HEK293 (cell line): ENCODE results near the gene KLRF1.

Experiments
- CTCF ChIA-PET: fragments of 350-600 bp; formaldehyde crosslinking; extraction: SDS; loops from one replicate; lab custom pipeline; 2021; ENCODE audit warnings: antibody characterized with exemption; lab: Yijun Ruan, JAX
- POLR2A ChIA-PET: fragments of 300-600 bp; formaldehyde crosslinking; extraction: SDS; loops from one replicate; lab custom pipeline; 2020; ENCODE audit warnings: antibody characterized with exemption, inconsistent platforms; lab: Yijun Ruan, JAX
- H3K27ac ChIP-seq: fragments of 200-500 bp; sonication (Bioruptor generic); 2 replicates; pipeline ENCODE4 v1.5.1; 2014; ENCODE audit warnings: low read depth, low read length, control low read depth, inconsistent platforms; ENCODE audit errors: extremely low read depth
- H3K36me3 ChIP-seq, 2 experiments: fragments of 200-500 bp in 1 of 2; sonication (Bioruptor generic) in 1 of 2; 1 replicate in 1 of 2; 2 replicates in 1 of 2; pipeline ENCODE4 v1.5.1; 2014 to 2017; ENCODE audit warnings: inconsistent platforms in 2 of 2, low read length in 2 of 2; ENCODE audit not compliant: control insufficient read depth in 2 of 2, insufficient read depth in 1 of 2
- H3K4me1 ChIP-seq: fragments of 200-500 bp; sonication (Bioruptor generic); 2 replicates; pipeline ENCODE4 v1.5.1; 2014; ENCODE audit warnings: mild to moderate bottlenecking, low read length, inconsistent platforms; ENCODE audit not compliant: control insufficient read depth, insufficient read depth
- H3K4me3 ChIP-seq: 2 replicates; pipeline ENCODE4 v1.5.1; 2011; ENCODE audit warnings: low read depth, mild to moderate bottlenecking, control low read depth, low read length, moderate library complexity
- H3K9me3 ChIP-seq: fragments of 200-500 bp; sonication (Bioruptor generic); 2 replicates; pipeline ENCODE4 v1.5.1; 2014; ENCODE audit warnings: low read depth, low read length, inconsistent platforms; ENCODE audit not compliant: control insufficient read depth, insufficient read depth
- GLI2 ChIP-seq: fragments of 450-650 bp; formaldehyde crosslinking; IDR thresholded peaks from 2 replicates; pipeline ENCODE4; 2017; ENCODE audit warnings: missing biosample characterization, missing genetic modification characterization, low read depth, borderline replicate concordance
- GLI4 ChIP-seq: fragments of 450-650 bp; formaldehyde crosslinking; IDR thresholded peaks from 2 replicates; pipeline ENCODE4 v1.5.1; 2016; ENCODE audit warnings: missing biosample characterization, missing genetic modification characterization
- HOXC10 ChIP-seq: sonication (generic); formaldehyde crosslinking; IDR thresholded peaks from 2 replicates; pipeline ENCODE4 v1.8.1; 2023; ENCODE audit warnings: mild to moderate bottlenecking, missing genetic modification reagents
- HOXD13 ChIP-seq: sonication (generic); formaldehyde crosslinking; IDR thresholded peaks from 2 replicates; pipeline ENCODE4 v1.8.0; 2022; ENCODE audit warnings: missing genetic modification reagents, borderline replicate concordance
- SALL2 ChIP-seq: fragments of 450-650 bp; formaldehyde crosslinking; IDR thresholded peaks from 2 replicates; pipeline ENCODE4 v1.5.0; 2017; ENCODE audit warnings: missing biosample characterization, mild to moderate bottlenecking, missing genetic modification characterization, borderline replicate concordance
- ZBTB20 ChIP-seq: fragments of 450-650 bp; formaldehyde crosslinking; IDR thresholded peaks from 2 replicates; pipeline ENCODE4 v1.5.1; 2016; ENCODE audit warnings: missing biosample characterization, missing genetic modification characterization
- ZBTB26 ChIP-seq: fragments of 450-650 bp; formaldehyde crosslinking; optimal IDR thresholded peaks from 2 replicates; pipeline ENCODE3; 2016; ENCODE audit warnings: missing biosample characterization, mild to moderate bottlenecking, missing genetic modification characterization
- ZBTB8A ChIP-seq: fragments of 450-650 bp; formaldehyde crosslinking; IDR thresholded peaks from 2 replicates; pipeline ENCODE4 v1.5.1; 2016; ENCODE audit warnings: missing biosample characterization, missing genetic modification characterization
- ZNF138 ChIP-seq: fragments of 450-650 bp; formaldehyde crosslinking; IDR thresholded peaks from 2 replicates; pipeline ENCODE4 v1.5.1; 2016; ENCODE audit warnings: missing biosample characterization, missing genetic modification characterization, borderline replicate concordance
- ZNF140 ChIP-seq: fragments of 450-650 bp; formaldehyde crosslinking; IDR thresholded peaks from 2 replicates; pipeline ENCODE4 v1.5.1; 2016; ENCODE audit warnings: missing biosample characterization, missing genetic modification characterization
- ZNF155 ChIP-seq: fragments of 450-650 bp; formaldehyde crosslinking; IDR thresholded peaks from 2 replicates; pipeline ENCODE4 v1.5.1; 2016; ENCODE audit warnings: missing biosample characterization, missing genetic modification characterization
- ZNF16 ChIP-seq: fragments of 450-650 bp; formaldehyde crosslinking; IDR thresholded peaks from 2 replicates; pipeline ENCODE4 v1.5.1; 2016; ENCODE audit warnings: low read depth, missing biosample characterization, missing genetic modification characterization
- ZNF174 ChIP-seq: fragments of 450-650 bp; formaldehyde crosslinking; IDR thresholded peaks from 2 replicates; pipeline ENCODE4 v1.5.0; 2017; ENCODE audit warnings: missing biosample characterization, mild to moderate bottlenecking, missing genetic modification characterization
- ZNF211 ChIP-seq: fragments of 450-650 bp; formaldehyde crosslinking; IDR thresholded peaks from 2 replicates; pipeline ENCODE4 v1.5.1; 2016; ENCODE audit warnings: low read depth, missing biosample characterization, missing genetic modification characterization
- ZNF24 ChIP-seq: fragments of 450-650 bp; formaldehyde crosslinking; IDR thresholded peaks from 2 replicates; pipeline ENCODE4 v1.5.1; 2016; ENCODE audit warnings: missing biosample characterization, missing genetic modification characterization
- ZNF292 ChIP-seq: fragments of 450-650 bp; formaldehyde crosslinking; IDR thresholded peaks from 2 replicates; pipeline ENCODE4 v1.5.1; 2016; ENCODE audit warnings: low read depth, missing biosample characterization, missing genetic modification characterization, borderline replicate concordance
- ZNF324 ChIP-seq: fragments of 450-650 bp; formaldehyde crosslinking; IDR thresholded peaks from 2 replicates; pipeline ENCODE4 v1.5.1; 2016; ENCODE audit warnings: missing biosample characterization, missing genetic modification characterization
- ZNF394 ChIP-seq: fragments of 450-650 bp; formaldehyde crosslinking; IDR thresholded peaks from 2 replicates; pipeline ENCODE4 v1.5.1; 2016; ENCODE audit warnings: missing biosample characterization, missing genetic modification characterization, mild to moderate bottlenecking, moderate library complexity, borderline replicate concordance
- ZNF426 ChIP-seq: fragments of 450-650 bp; formaldehyde crosslinking; IDR thresholded peaks from 2 replicates; pipeline ENCODE4 v1.5.1; 2017; ENCODE audit warnings: missing biosample characterization, missing genetic modification characterization, mild to moderate bottlenecking, inconsistent platforms, moderate library complexity
- ZNF548 ChIP-seq: fragments of 450-650 bp; formaldehyde crosslinking; IDR thresholded peaks from 2 replicates; pipeline ENCODE4 v1.5.1; 2016; ENCODE audit warnings: missing biosample characterization, missing genetic modification characterization
- ZNF555 ChIP-seq: fragments of 450-650 bp; formaldehyde crosslinking; conservative IDR thresholded peaks from 2 replicates; pipeline ENCODE4 v1.5.1; 2017; ENCODE audit warnings: missing biosample characterization, mild to moderate bottlenecking, missing genetic modification characterization, inconsistent platforms
- ZNF626 ChIP-seq: fragments of 450-650 bp; sonication (Bioruptor Pico); formaldehyde crosslinking; IDR thresholded peaks from 2 replicates; pipeline ENCODE4 v1.5.1; 2018; ENCODE audit warnings: missing biosample characterization, missing genetic modification characterization, inconsistent platforms
- ZNF776 ChIP-seq: fragments of 450-650 bp; formaldehyde crosslinking; IDR thresholded peaks from 2 replicates; pipeline ENCODE4 v1.5.0; 2017; ENCODE audit warnings: missing biosample characterization, missing genetic modification characterization, borderline replicate concordance
- ZXDB ChIP-seq: fragments of 450-650 bp; formaldehyde crosslinking; IDR thresholded peaks from 2 replicates; pipeline ENCODE4 v1.5.1; 2016; ENCODE audit warnings: missing biosample characterization, missing genetic modification characterization
- TF ChIP-seq, protein P1 (sequence below): fragments of 450-650 bp; formaldehyde crosslinking; IDR thresholded peaks from 2 replicates; pipeline ENCODE4 v1.5.1; 2016; ENCODE audit warnings: missing biosample characterization, missing genetic modification characterization, borderline replicate concordance
- TF ChIP-seq, protein P2 (sequence below): fragments of 450-650 bp; formaldehyde crosslinking; IDR thresholded peaks from 2 replicates; pipeline ENCODE4 v1.5.1; 2016; ENCODE audit warnings: missing biosample characterization, missing genetic modification characterization
- TF ChIP-seq, protein P3 (sequence below): fragments of 450-650 bp; formaldehyde crosslinking; IDR thresholded peaks from 2 replicates; pipeline ENCODE4 v1.5.1; 2016; ENCODE audit warnings: missing biosample characterization, missing genetic modification characterization
- TF ChIP-seq, protein P4 (sequence below): sonication (generic); formaldehyde crosslinking; IDR thresholded peaks from 2 replicates; pipeline ENCODE4 v1.8.1; 2022; ENCODE audit warnings: mild to moderate bottlenecking, moderate library complexity, missing genetic modification reagents
- TF ChIP-seq, protein P5 (sequence below): IDR thresholded peaks from 2 replicates; pipeline ENCODE4 v1.6.1; 2011; ENCODE audit warnings: mild to moderate bottlenecking, low read depth, low read length, borderline replicate concordance

The KLRF1 gene

GRCh38 chr12:9872162-9872561, 44.9 kb downstream of the KLRF1 start:
- Histone ChIP-seq H3K27ac (no peak overlapping the region), H3K4me1 (no peaks in the 10 kb centered on the region), H3K4me3 (no peak overlapping the region), H3K9me3 (no peaks in the 10 kb centered on the region), H3K36me3 (no peaks in the 10 kb centered on the region)
- ChIA-PET POLR2A (no interaction called here), CTCF (no interaction called here)
- TF ChIP-seq ZNF426 (tag by site-specific recombination) (no peak), ZBTB8A (tag by site-specific recombination) (no peak), GLI2 (no peak), ZNF138 (tag by site-specific recombination) (no peak), ZNF174 (tag by site-specific recombination) (no peak), SALL2 (tag by site-specific recombination) (no peak), ZNF155 (tag by site-specific recombination) (no peak), ZNF548 (no peak), ZNF16 (no peak), HOXC10 (no peak), ZBTB26 (tag by site-specific recombination) (no peak)
- TF ChIP-seq, protein P1, sequence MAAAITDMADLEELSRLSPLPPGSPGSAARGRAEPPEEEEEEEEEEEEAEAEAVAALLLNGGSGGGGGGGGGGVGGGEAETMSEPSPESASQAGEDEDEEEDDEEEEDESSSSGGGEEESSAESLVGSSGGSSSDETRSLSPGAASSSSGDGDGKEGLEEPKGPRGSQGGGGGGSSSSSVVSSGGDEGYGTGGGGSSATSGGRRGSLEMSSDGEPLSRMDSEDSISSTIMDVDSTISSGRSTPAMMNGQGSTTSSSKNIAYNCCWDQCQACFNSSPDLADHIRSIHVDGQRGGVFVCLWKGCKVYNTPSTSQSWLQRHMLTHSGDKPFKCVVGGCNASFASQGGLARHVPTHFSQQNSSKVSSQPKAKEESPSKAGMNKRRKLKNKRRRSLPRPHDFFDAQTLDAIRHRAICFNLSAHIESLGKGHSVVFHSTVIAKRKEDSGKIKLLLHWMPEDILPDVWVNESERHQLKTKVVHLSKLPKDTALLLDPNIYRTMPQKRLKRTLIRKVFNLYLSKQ (tag by site-specific recombination): no peak
- TF ChIP-seq, protein P2, sequence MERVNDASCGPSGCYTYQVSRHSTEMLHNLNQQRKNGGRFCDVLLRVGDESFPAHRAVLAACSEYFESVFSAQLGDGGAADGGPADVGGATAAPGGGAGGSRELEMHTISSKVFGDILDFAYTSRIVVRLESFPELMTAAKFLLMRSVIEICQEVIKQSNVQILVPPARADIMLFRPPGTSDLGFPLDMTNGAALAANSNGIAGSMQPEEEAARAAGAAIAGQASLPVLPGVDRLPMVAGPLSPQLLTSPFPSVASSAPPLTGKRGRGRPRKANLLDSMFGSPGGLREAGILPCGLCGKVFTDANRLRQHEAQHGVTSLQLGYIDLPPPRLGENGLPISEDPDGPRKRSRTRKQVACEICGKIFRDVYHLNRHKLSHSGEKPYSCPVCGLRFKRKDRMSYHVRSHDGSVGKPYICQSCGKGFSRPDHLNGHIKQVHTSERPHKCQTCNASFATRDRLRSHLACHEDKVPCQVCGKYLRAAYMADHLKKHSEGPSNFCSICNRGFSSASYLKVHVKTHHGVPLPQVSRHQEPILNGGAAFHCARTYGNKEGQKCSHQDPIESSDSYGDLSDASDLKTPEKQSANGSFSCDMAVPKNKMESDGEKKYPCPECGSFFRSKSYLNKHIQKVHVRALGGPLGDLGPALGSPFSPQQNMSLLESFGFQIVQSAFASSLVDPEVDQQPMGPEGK (tag by site-specific recombination): no peak

- Histone ChIP-seq H3K4me1 (no peaks in the 10 kb centered on the region), H3K36me3 (no peaks in the 10 kb centered on the region), H3K9me3 (no peaks in the 10 kb centered on the region), H3K27ac (no peak overlapping the region), H3K4me3 (no peak overlapping the region)
- ChIA-PET CTCF (no interaction called here), POLR2A (no interaction called here)
- TF ChIP-seq, protein P3, sequence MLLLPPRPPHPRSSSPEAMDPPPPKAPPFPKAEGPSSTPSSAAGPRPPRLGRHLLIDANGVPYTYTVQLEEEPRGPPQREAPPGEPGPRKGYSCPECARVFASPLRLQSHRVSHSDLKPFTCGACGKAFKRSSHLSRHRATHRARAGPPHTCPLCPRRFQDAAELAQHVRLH (tag by site-specific recombination): no peak
- TF ChIP-seq GLI4 (no peak), ZNF324 (tag by site-specific recombination) (no peak), ZNF394 (tag by site-specific recombination) (no peak), ZNF211 (tag by site-specific recombination) (no peak), ZXDB (tag by site-specific recombination) (no peak), HOXD13 (CRISPR knock-in tag) (no peak), ZNF292 (tag by site-specific recombination) (no peak), ZNF555 (tag by site-specific recombination) (no peak), ZNF776 (tag by site-specific recombination) (no peak), ZNF626 (tag by site-specific recombination) (no peak), ZNF140 (no peak), ZNF24 (no peak), ZBTB20 (tag by site-specific recombination) (no peak)
- TF ChIP-seq, protein P4, sequence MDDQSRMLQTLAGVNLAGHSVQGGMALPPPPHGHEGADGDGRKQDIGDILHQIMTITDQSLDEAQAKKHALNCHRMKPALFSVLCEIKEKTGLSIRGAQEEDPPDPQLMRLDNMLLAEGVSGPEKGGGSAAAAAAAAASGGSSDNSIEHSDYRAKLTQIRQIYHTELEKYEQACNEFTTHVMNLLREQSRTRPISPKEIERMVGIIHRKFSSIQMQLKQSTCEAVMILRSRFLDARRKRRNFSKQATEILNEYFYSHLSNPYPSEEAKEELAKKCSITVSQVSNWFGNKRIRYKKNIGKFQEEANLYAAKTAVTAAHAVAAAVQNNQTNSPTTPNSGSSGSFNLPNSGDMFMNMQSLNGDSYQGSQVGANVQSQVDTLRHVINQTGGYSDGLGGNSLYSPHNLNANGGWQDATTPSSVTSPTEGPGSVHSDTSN (CRISPR knock-in tag): no peak
- TF ChIP-seq, protein P5, sequence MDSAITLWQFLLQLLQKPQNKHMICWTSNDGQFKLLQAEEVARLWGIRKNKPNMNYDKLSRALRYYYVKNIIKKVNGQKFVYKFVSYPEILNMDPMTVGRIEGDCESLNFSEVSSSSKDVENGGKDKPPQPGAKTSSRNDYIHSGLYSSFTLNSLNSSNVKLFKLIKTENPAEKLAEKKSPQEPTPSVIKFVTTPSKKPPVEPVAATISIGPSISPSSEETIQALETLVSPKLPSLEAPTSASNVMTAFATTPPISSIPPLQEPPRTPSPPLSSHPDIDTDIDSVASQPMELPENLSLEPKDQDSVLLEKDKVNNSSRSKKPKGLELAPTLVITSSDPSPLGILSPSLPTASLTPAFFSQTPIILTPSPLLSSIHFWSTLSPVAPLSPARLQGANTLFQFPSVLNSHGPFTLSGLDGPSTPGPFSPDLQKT: no peak
Measured at GRCh38 chr12:9872742-9873141, 45.5 kb downstream of the KLRF1 start.
